ENCODE results near the gene CES1.
A peak's percentile ranks its signal among the peaks of the same experiment; 100 is the strongest.
"Not testable (repeated sequence)": the region's sequence is repeated elsewhere in the genome, so short reads cannot be mapped to it uniquely, and the experiment has no call there.

The CES1 gene

GRCh38 chr16:55832773-55833691 is at the start of gene CES1:
Gene CES1, minus strand, starts transcription at chr16:55833096. Its CDS starts 41 bp downstream, at chr16:55833055.
- DNase-seq (ENCODE audit: low spot score), result no peak

GRCh38 chr16:55876854-55877253 is 44.0 kb upstream of the CES1 start:
- DNase-seq (ENCODE audit: low spot score), result no peak

DNA sequence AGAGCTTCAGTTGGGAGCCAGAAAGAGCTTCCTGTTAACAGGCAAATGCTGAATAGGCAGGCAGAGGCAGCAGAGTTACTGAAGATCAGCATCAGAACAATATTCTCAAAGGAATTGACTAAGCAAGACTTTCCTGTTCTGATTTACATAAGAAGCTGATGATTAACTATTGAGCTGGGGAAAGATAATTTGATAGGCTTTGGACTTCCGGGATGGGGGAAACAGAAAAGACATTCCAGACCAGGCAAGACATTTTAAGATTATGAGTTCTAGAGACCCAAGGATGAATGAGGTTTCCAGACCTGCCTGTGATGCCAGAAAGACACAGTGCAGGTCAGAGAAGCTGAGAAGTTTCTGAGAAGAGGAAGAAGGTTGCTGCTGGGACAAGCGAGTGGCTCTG is 42.4 kb upstream of the CES1 start, which contains the start of gene CES5A:
Gene CES5A, minus strand, starts transcription at position 101 of the 400 bp plus-strand sequence. CDS start 152 bp downstream, outside the sequence.
- no peak for DNase-seq (ENCODE audit: low spot score)

DNA sequence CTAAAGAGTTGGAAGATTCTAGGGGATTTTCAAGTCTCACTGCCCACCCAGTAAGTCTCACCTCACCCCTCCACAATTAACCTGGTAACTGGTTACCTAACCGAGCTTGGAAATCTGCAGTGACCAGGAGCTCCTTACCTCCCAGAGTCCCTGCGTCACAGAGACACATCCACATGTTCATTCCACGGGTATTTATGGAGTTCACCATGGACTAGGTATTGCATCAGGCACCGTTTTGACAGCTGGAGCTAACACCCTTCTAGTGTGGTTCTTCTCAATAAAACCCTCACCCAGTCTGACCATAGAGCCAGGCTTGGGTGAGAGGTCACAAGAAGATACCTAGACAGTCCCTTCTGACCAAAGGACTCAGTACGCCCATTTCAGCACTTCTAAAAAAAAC is 40.2 kb upstream of the CES1 start:
- DNase-seq (ENCODE audit: low spot score), result no peak

- no peak for DNase-seq (ENCODE audit: low spot score)
Measured at GRCh38 chr16:55872130-55872529, 39.2 kb upstream of the CES1 start.

DNA sequence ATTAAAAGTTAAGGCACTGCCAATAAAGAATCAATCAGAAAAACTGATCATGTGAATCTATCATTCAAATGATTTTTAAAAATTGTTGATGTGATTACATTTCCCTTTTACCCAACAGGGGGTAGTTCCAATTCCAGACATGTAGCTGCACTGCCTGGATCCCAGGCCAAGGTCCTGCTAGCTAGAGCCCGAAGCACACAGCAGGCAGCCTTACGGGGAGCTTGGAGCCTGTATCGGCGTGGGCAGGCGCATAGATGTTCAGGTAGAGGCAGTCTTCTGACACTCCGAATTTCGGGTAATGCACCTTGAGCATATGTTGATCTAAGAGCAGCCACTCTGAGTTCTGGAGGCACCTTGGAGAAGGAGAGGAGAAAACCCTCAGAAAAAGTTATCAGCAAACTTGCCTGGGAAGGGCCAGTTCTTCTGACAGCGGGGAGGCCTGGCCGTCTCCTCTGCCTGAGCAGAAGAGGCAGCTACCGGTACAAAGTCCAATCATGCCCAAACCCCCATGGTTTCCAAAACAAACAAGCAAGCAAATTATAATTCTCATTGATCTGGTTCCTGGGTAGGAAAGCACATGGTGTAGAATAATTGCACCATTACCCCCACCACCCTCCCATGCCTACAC is 38.6 kb upstream of the CES1 start:
- DNase-seq (ENCODE audit: low spot score), result no peak

- no peak for DNase-seq (ENCODE audit: low spot score)
Measured at GRCh38 chr16:55868980-55869379, 36.1 kb upstream of the CES1 start.

- no peak for DNase-seq (ENCODE audit: low spot score)
Measured at GRCh38 chr16:55868137-55868536, 35.2 kb upstream of the CES1 start.

GRCh38 chr16:55861288-55861687 is 28.4 kb upstream of the CES1 start:
- no peak for DNase-seq (ENCODE audit: low spot score)

DNA sequence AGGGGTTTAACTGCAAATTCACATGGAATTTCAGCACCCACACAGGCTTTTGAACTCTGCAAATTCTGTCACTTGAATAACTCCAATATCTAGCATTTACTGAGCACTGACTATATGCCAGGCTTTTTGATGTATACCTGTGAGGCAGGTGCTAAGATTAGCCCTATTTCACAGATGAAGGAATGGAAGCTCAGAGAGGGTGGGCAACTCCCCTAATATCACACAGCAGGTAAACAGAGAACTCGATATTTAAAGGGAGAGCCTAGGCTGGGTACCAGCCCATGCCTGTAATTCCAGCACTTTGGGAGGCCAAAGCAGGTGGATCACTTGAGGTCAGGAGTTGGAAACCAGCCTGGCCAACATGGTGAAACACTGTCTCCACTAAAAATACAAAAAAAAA is 24.8 kb upstream of the CES1 start:
- DNase-seq (ENCODE audit: low spot score), result not testable (repeated sequence)

- DNase-seq (ENCODE audit: low spot score), result no peak
Measured at GRCh38 chr16:55856950-55857349, 24.1 kb upstream of the CES1 start.

DNA sequence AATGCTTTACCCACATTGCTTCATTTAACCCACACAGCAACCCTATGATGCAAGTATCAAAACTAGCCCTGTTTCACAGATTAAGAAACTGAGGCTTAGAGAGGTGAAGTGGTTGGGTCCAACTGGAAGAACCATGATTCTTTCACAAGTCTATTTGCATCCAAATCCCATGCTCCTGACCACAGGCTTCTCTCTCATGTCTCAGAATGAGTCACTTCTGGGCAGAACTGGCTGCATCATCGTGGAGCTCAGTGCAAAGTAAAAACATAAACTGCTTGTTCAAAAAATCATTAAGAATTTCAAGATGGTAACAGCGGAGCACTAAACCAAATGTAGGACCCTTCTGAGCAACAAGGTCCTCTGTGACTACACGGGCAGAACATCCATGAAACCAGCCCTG is 20.2 kb upstream of the CES1 start:
- DNase-seq (ENCODE audit: low spot score), result no peak

DNA sequence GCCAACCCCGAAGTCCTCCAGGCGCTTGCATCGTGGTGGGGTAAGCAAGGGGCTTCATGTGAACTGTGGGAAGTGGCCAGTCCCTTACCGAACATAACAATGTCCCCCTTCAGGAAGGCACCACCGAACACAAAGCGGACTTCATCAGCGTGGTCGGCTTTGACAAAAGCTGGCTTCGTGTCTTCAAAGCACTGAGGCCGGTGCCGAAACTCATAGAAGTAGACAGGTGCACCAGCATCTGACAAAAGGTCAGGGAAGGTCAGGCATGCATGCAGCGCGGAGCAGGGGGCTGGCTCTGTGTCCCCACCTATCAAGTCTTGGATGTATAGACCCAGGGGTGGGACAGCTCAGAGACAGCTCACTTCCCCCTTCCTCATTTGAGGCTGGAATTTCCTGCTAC is 16.6 kb upstream of the CES1 start:
- DNase-seq (ENCODE audit: low spot score), result no peak

DNA sequence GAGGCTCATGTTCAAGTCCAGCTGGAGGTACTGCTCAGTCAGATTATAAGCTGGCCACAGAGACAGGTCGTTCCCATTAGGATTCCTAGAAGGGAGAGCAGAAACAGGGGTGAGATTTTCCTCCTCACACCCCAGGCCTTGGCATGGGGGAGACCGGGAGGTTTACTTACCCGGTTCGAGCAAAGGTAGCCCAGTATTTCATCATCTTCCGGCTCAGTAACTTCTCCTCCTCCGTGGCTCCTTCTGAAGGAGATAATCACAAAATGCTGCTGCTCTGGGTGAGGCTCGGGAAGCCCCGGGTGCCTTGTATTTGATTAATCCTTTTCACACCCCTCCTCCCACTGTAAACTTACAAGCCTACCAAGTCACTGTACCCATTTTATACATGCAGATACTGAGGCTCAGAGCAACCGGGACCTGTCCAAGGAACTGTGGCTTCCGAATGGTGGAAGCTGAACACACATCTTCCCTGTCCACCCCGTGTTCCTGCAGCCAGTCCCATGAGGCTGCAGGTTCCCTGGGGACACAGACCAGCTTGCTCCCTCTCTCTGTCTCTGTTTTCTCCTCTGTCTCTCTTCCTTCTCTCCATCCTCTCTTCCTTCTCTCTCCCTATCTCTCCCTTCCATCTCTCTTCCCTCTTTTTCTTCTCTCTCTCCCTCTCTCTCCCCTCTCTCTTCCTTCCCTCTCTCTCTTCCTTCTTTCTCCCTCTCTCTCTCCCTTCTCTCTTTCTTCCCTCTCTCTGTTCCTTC is 13.9 kb upstream of the CES1 start:
- DNase-seq (ENCODE audit: low spot score), result no peak

- DNase-seq (ENCODE audit: low spot score), result no peak
Measured at GRCh38 chr16:55843105-55843395, 10.2 kb upstream of the CES1 start.

- DNase-seq (ENCODE audit: low spot score), result peak; percentile 60
Measured at GRCh38 chr16:55842369-55843104, 9.6 kb upstream of the CES1 start.

DNA sequence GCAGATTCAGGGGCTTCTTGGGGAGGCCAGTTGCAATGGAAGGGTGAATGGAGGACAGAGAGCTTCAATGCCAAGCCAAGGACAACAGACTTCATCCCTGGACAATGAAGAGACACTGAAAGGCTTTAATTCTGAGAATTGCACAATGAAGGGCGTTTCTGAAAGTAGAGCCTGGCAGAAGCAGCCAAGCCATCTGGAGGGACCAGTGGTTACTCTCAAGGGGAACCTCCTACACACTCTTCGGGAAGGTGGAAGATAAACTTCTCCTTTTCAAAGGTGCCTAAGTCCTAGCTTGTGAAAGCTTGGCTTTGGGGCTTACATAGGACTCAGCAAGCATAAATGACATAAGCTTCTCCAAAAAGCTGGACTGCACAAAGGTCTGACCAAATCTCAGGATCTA is 6.2 kb upstream of the CES1 start:
- DNase-seq (ENCODE audit: low spot score), result no peak

- DNase-seq (ENCODE audit: low spot score), result no peak
Measured at GRCh38 chr16:55836158-55836611, 3.3 kb upstream of the CES1 start.

GRCh38 chr16:55835581-55835980 is 2.7 kb upstream of the CES1 start:
- no peak for DNase-seq (ENCODE audit: low spot score)

DNA sequence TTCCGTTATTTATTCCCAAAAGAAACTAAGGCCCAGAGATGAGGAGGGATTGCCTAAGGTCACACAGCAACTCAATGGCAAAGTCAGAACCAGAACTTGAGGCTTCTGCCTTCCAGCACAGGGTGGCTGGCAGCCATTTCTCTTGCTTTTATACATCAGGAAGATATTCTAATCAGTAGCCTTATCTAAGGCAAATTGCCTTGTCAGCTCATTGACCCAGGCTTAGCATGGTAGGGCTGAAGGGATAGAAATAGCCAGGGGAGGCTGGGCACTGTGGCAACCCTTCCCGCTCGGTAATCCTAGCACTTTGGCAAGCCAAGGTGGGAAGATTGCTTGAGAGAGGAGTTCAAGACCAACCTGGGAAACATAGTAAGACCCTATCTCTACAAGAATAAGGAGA is 2.3 kb upstream of the CES1 start:
- DNase-seq (ENCODE audit: low spot score), result not testable (repeated sequence)

GRCh38 chr16:55834049-55834448 is 1.2 kb upstream of the CES1 start:
- no peak for DNase-seq (ENCODE audit: low spot score)

DNA sequence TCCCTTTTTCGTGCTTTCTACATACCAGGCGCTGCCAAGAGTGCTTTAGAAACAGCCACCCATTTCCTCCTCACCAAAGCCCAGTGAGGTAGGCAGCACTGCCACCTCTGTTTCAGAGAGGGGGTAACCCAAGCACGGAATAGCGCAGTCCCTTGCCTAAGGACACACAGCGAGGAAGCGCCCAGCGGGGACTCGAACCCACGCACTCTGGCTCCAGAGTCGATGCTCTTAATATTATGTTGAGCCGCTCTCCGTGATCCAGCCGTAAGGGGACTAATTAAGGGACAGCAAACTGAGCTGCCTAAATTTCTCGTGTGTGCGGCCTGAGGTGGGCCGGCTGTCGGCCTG is 497 bp downstream of the CES1 start:
- DNase-seq (ENCODE audit: low spot score), result no peak
